WI38 (cell line): ENCODE measurements around the gene ROCK1.

Experiments
- H3K4me3 ChIP-seq: 2 replicates; pipeline ENCODE4 v1.5.1; 2011; ENCODE audit warnings: low read depth, mild to moderate bottlenecking, control low read depth, low read length
- CTCF ChIP-seq: IDR thresholded peaks from 2 replicates; pipeline ENCODE4 v1.5.1; 2012; ENCODE audit warnings: low read depth, mild to moderate bottlenecking, control low read depth, low read length

Gene ROCK1

GRCh38 chr18:21085579-21086166 lies 25.9 kb downstream of the ROCK1 start:
- TF ChIP-seq CTCF, result no peak
- no peak overlapping the region for H3K4me3 ChIP-seq

DNA sequence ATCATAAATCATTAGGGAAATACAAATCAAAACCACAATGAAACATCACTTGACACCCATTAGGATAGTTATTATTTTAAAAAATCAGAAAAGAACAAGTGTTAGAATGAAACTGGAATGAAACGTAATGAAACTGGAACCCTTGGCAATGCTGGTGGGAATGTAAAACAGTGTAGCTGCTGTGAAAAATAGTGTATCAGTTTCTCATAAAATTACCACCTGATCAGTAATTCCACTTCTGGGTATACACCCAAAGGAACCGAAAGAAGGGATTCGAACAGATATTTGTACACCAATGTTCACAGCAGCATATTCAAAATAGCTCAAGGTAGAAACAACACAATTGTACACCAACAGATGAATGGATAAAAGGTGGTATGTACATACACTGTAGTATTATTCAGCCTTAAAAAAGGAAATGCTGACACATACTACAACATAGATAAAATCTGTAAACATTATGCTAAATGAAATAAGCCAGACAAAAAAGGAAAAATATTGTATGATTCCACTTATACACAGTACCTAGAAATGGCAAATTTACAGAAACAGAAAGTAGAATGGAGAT lies 27.0 kb downstream of the ROCK1 start:
- no peak for TF ChIP-seq CTCF
- no peak overlapping the region for H3K4me3 ChIP-seq

DNA sequence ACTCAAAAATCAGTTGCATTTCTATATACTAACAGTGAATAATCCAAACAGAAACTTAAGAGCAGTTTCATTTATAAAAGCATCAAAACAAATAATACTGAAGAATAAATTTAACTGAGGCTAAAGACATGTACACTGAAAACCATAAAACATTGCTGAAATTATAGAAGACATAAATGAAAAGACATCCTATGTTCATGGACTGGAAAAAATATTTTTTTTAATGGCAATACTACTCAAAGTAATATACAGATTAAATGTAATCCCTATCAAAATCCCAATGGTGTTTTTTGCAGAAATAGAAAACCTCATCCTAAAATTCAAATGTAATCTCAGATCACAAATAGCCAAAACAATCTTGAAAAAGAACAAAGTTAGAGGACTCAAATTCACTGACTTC lies 28.6 kb downstream of the ROCK1 start:
- no peak for TF ChIP-seq CTCF
- no peak overlapping the region for H3K4me3 ChIP-seq

DNA sequence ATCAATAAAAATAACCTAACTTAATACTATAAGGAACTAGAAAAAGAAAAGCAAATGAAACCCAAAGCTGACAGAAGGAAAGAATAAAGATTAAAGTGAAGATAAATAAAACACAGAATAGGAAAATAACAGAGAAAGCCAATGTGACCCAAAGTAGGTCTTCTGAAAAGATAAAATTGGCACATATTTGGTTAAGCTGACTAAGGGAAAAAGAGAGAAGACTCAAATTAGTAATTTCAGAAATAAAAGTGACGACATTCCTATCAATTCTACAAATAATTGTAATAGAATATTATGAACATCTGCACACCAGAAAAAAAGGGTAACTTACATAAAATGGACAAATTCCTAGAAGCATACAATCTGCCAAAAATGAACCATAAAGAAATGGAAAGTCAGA lies 30.2 kb downstream of the ROCK1 start:
- no peak for TF ChIP-seq CTCF

DNA sequence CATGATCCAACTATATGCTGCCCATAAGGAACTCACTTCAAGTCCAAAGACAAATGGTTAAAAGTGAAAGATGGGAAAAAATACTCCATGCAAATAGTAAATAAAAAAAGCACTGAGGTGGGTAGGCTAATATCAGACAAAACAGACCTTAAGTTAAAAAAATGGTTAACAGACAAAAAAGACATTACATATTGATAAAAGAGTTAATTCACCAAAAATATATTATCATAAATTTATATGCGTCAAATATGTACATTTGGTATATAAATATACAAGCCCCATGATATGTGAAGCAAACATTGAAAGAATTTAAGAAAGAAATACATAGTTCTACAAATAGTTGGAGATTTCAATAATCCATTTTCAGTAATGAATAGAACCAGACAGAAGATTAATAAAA lies 31.0 kb downstream of the ROCK1 start:
- TF ChIP-seq CTCF, result no peak
- no peak overlapping the region for H3K4me3 ChIP-seq

More for the DNA sequence above, 30.2 kb downstream of the ROCK1 start:
- H3K4me3 ChIP-seq, result no peak overlapping the region

DNA sequence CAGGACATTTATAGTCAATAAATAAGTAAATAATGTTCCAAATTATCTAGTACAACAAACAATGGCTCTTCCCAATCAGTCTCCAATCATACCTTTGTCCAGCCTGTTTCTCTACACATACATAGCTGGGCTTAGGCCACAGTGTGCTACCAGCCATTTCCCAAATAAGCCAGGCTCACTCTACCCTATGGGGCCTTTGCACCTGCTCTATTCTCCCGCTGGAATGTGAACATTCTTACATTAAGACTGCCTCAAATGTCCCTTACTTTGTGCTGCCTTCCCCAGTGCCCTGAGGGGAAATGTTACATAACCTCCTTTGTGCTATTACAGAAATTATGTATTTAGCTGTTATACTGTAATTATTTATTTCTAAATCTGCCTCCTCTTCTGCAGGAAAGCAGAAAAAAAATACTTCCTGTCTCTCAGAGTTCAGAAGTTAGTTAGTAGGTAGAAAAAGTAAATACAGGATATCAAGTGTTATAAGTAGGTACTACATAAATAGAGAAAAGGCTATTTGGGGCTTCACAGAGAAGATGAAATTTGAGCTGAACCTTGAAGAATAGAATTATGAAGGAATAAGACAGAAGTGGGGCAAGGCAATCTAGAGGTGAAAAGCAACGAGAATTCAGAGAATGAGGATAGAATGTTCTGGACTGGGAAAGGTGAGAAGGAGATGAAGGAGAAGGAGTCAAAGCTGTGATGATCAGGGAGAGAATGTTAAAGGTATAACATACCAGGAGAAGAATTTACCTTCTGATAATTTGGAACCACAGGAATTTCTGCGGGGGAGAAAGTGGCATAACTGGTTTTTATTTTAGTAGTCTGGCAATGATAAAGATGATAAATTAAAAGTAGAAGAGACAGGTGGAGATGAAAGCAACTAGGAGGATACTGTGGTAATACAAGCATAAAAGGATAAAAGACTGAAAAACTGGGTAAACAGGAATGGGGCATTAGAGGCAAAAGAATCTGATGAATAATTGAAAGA lies 37.0 kb downstream of the ROCK1 start:
- H3K4me3 ChIP-seq, result no peak overlapping the region

More for the DNA sequence above, 37.0 kb downstream of the ROCK1 start:
- TF ChIP-seq CTCF, result no peak
